ENCODE data around the gene KCNMA1.

The KCNMA1 gene

DNA sequence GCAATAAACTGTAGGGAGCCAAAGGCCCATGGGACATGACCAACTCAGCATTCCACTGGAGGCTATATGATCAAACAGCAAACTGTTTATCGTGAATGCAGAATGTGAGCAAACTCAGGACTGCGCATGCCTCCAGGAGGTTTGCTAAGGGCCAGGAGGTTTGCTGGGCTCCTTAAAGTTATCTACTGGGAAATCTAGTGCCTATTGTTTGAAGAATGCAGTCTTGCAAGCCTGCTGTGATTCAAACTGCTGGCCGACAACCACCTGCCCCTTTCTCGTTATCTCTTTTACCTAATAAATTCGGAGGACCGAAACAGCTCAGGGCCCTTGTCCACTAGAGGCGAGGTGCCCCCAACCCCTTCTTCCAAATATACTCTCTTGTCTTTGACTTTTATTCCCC, 404.1 kb downstream of the KCNMA1 start:
- no peak for TF ChIP-seq EZH2phosphoT487 (conservative IDR thresholded peaks at IDR 0.05; ENCODE audit: low read length)
- TF ChIP-seq, protein P1, sequence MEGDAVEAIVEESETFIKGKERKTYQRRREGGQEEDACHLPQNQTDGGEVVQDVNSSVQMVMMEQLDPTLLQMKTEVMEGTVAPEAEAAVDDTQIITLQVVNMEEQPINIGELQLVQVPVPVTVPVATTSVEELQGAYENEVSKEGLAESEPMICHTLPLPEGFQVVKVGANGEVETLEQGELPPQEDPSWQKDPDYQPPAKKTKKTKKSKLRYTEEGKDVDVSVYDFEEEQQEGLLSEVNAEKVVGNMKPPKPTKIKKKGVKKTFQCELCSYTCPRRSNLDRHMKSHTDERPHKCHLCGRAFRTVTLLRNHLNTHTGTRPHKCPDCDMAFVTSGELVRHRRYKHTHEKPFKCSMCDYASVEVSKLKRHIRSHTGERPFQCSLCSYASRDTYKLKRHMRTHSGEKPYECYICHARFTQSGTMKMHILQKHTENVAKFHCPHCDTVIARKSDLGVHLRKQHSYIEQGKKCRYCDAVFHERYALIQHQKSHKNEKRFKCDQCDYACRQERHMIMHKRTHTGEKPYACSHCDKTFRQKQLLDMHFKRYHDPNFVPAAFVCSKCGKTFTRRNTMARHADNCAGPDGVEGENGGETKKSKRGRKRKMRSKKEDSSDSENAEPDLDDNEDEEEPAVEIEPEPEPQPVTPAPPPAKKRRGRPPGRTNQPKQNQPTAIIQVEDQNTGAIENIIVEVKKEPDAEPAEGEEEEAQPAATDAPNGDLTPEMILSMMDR (IDR thresholded peaks at IDR 0.05; ENCODE audit: insufficient read depth, low read length, poor library complexity, severe bottlenecking), result no peak
- no peak overlapping the region for H3K4me3 ChIP-seq (ENCODE audit: insufficient read depth, low read length, poor library complexity, severe bottlenecking)
- H3K4me2 ChIP-seq (ENCODE audit: low read depth, low read length, poor library complexity, severe bottlenecking), result no peak overlapping the region
- no peaks in the 10 kb centered on the region for H3K9me3 ChIP-seq (ENCODE audit: insufficient read depth, low read length)
- H4K20me1 ChIP-seq (ENCODE audit: low read depth, low read length), result no peaks in the 10 kb centered on the region
- H3K27ac ChIP-seq (ENCODE audit: low read depth, low read length), result no peak overlapping the region
- no peaks in the 10 kb centered on the region for H3K79me2 ChIP-seq (ENCODE audit: insufficient read depth, low read length)
- no peak overlapping the region for H3K9ac ChIP-seq (ENCODE audit: low read length)
- H3K36me3 ChIP-seq (ENCODE audit: low read length), result no peaks in the 10 kb centered on the region
- no peaks in the 10 kb centered on the region for H3K27me3 ChIP-seq (ENCODE audit: low read length)
- H3F3A ChIP-seq (ENCODE audit: insufficient read depth), result no peaks in the 10 kb centered on the region
- no peaks in the 10 kb centered on the region for H3K9me2 ChIP-seq (replicated peaks; ENCODE audit: insufficient read depth, low read length)
- H2AFZ ChIP-seq (ENCODE audit: low read depth, low read length, severe bottlenecking), result no peak overlapping the region

DNA sequence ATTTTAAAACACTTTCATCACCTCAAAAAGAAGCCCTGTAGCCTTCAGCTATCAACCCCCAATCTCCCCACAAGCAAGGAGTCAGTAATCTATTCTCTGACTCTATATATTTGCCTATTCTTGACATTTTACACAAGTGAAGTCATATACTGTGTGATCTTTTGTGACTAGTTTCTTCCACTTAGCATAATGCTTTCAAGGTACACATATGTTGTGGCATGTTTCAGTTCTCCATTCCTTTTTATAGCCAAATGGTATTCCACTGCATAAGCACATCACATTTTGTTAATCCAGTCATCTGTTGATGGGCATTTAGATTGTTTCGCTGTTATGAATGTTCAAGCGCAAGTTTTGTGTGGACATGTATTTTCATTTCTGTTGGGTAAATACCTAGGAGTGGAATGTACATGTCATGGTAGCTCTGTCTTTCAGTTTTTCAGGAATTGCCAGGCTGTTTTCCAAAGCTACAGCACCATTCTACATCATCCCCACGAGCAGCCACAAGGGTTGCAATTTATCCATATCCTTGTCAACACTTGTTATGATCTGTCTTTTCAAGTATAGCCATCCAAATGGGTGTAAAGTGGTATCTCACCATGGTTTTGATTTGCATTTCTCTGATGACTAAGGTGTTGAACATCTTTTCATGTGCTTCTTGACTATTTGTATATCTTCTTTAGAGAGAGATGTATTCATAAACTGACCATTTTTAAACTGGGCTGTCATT, 405.6 kb downstream of the KCNMA1 start:
- H3K4me2 ChIP-seq (ENCODE audit: low read depth, low read length, poor library complexity, severe bottlenecking), result no peak overlapping the region
- no peak overlapping the region for H2AFZ ChIP-seq (ENCODE audit: low read depth, low read length, severe bottlenecking)
- no peaks in the 10 kb centered on the region for H4K20me1 ChIP-seq (ENCODE audit: low read depth, low read length)
- no peaks in the 10 kb centered on the region for H3K9me3 ChIP-seq (ENCODE audit: insufficient read depth, low read length)
- H3K9me2 ChIP-seq (replicated peaks; ENCODE audit: insufficient read depth, low read length), result no peaks in the 10 kb centered on the region
- no peak for TF ChIP-seq EZH2phosphoT487 (conservative IDR thresholded peaks at IDR 0.05; ENCODE audit: low read length)
- TF ChIP-seq, protein P1 (IDR thresholded peaks at IDR 0.05; ENCODE audit: insufficient read depth, low read length, poor library complexity, severe bottlenecking), result no peak
- H3K9ac ChIP-seq (ENCODE audit: low read length), result no peak overlapping the region
- H3K36me3 ChIP-seq (ENCODE audit: low read length), result no peaks in the 10 kb centered on the region
- H3K27me3 ChIP-seq (ENCODE audit: low read length), result no peaks in the 10 kb centered on the region
- no peaks in the 10 kb centered on the region for H3K79me2 ChIP-seq (ENCODE audit: insufficient read depth, low read length)
- no peaks in the 10 kb centered on the region for H3F3A ChIP-seq (ENCODE audit: insufficient read depth)
- no peak overlapping the region for H3K27ac ChIP-seq (ENCODE audit: low read depth, low read length)
- no peak overlapping the region for H3K4me3 ChIP-seq (ENCODE audit: insufficient read depth, low read length, poor library complexity, severe bottlenecking)

GRCh38 chr10:77231375-77231774, 406.2 kb downstream of the KCNMA1 start:
- H3K27ac ChIP-seq (ENCODE audit: low read depth, low read length), result no peak overlapping the region

More at GRCh38 chr10:77231375-77231774, 406.2 kb downstream of the KCNMA1 start:
- H3K27me3 ChIP-seq (ENCODE audit: low read length), result no peaks in the 10 kb centered on the region
- H3K79me2 ChIP-seq (ENCODE audit: insufficient read depth, low read length), result no peaks in the 10 kb centered on the region
- no peak overlapping the region for H3K4me3 ChIP-seq (ENCODE audit: insufficient read depth, low read length, poor library complexity, severe bottlenecking)
- no peak overlapping the region for H2AFZ ChIP-seq (ENCODE audit: low read depth, low read length, severe bottlenecking)
- no peak overlapping the region for H3K9ac ChIP-seq (ENCODE audit: low read length)
- H3K4me2 ChIP-seq (ENCODE audit: low read depth, low read length, poor library complexity, severe bottlenecking), result no peak overlapping the region
- H3K9me2 ChIP-seq (replicated peaks; ENCODE audit: insufficient read depth, low read length), result no peaks in the 10 kb centered on the region
- no peaks in the 10 kb centered on the region for H3K36me3 ChIP-seq (ENCODE audit: low read length)
- H3F3A ChIP-seq (ENCODE audit: insufficient read depth), result no peaks in the 10 kb centered on the region
- no peak for TF ChIP-seq EZH2phosphoT487 (conservative IDR thresholded peaks at IDR 0.05; ENCODE audit: low read length)
- TF ChIP-seq, protein P1 (IDR thresholded peaks at IDR 0.05; ENCODE audit: insufficient read depth, low read length, poor library complexity, severe bottlenecking), result no peak
- no peaks in the 10 kb centered on the region for H4K20me1 ChIP-seq (ENCODE audit: low read depth, low read length)
- no peaks in the 10 kb centered on the region for H3K9me3 ChIP-seq (ENCODE audit: insufficient read depth, low read length)

Data from SU-DHL-6 (cell line).